Smooth muscle cell of trachea (primary cell): ENCODE results near the gene CHRNA5. TPM values are rescaled to one million over a fixed set of nuclear protein-coding genes. Genes with fewer than 3 reads are reported as not detected.

Source experiments
- total RNA-seq: library from RNA; depleted of rRNA; stranded (reverse); fragments of >200 nt; gene quantifications from 2 replicates; pipeline ENCODE4 v1.2.1, GENCODE V29; 2014

The CHRNA5 gene
- 0.33 and 1.5 TPM in 2 replicates for total RNA-seq

GRCh38 chr15:78565097-78565950 lies at the start of gene CHRNA5:
CHRNA5 (plus strand) TSS chr15:78565520; CDS start chr15:78565720, 200 bp downstream.

GRCh38 chr15:78540141-78540870 lies 25.0 kb upstream of the CHRNA5 start, which contains the start of gene PSMA4:
PSMA4 (plus strand) TSS chr15:78540444; CDS start chr15:78541928, 1,484 bp downstream.

GRCh38 chr15:78620527-78621421 lies 55.5 kb downstream of the CHRNA5 start, which contains the start of gene CHRNA3:
CHRNA3 (minus strand) TSS chr15:78620996; CDS start chr15:78620794, 202 bp downstream.

GRCh38 chr15:78641102-78641748 lies 75.9 kb downstream of the CHRNA5 start, which contains the start of gene CHRNB4:
CHRNB4 (minus strand) TSS chr15:78641210; CDS start chr15:78641133, 77 bp downstream.

Other genes with a start within 250 kb of the CHRNA5 start
- not detected in 2 replicates for gene CRABP1, start 225.2 kb upstream of the CHRNA5 start, total RNA-seq
- 18.4 and 34.2 TPM in 2 replicates for gene IREB2, start 127.3 kb upstream of the CHRNA5 start, total RNA-seq
- 2.3 and 3.5 TPM in 2 replicates for gene HYKK, start 57.9 kb upstream of the CHRNA5 start, total RNA-seq
- gene PSMA4, start 25.1 kb upstream of the CHRNA5 start, total RNA-seq = 157 and 331 TPM in 2 replicates
- gene CHRNA3, start 55.5 kb downstream of the CHRNA5 start, total RNA-seq = not detected in 2 replicates
- gene CHRNB4, start 75.7 kb downstream of the CHRNA5 start, total RNA-seq = not detected in 2 replicates
- gene ADAMTS7, start 245.9 kb downstream of the CHRNA5 start, total RNA-seq = 3.8 and 10.9 TPM in 2 replicates